ENCODE measurements around the gene STXBP6.

The STXBP6 gene

DNA sequence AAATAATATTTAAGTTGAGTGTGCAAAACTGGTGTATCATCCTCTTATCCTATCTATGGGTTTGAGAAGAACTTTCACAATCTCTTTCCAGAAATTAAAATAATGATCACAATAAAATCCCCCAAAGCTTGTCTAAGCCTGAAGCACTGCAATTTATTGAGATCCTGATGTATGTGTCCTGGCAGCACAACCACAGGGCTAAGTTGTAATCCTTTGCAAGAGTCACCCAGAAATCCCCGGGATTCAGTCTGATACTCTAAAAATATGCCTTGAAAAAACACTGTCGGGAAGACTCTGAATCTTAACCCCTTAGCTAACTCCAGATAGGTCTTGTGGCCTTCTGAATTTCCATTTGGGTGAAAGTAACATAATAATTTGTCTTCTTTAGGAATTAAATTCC lies 40.3 kb upstream of the STXBP6 start:
- TF ChIP-seq, protein P1, sequence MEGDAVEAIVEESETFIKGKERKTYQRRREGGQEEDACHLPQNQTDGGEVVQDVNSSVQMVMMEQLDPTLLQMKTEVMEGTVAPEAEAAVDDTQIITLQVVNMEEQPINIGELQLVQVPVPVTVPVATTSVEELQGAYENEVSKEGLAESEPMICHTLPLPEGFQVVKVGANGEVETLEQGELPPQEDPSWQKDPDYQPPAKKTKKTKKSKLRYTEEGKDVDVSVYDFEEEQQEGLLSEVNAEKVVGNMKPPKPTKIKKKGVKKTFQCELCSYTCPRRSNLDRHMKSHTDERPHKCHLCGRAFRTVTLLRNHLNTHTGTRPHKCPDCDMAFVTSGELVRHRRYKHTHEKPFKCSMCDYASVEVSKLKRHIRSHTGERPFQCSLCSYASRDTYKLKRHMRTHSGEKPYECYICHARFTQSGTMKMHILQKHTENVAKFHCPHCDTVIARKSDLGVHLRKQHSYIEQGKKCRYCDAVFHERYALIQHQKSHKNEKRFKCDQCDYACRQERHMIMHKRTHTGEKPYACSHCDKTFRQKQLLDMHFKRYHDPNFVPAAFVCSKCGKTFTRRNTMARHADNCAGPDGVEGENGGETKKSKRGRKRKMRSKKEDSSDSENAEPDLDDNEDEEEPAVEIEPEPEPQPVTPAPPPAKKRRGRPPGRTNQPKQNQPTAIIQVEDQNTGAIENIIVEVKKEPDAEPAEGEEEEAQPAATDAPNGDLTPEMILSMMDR (IDR thresholded peaks at IDR 0.05; ENCODE audit: control insufficient read depth, insufficient read depth, low read depth, low read length, missing control alignments): no peak
- DNase-seq (ENCODE audit: low read depth): no peak
- no peak overlapping the region for H3K4me3 ChIP-seq (ENCODE audit: control insufficient read depth, low read depth, low read length)

DNA sequence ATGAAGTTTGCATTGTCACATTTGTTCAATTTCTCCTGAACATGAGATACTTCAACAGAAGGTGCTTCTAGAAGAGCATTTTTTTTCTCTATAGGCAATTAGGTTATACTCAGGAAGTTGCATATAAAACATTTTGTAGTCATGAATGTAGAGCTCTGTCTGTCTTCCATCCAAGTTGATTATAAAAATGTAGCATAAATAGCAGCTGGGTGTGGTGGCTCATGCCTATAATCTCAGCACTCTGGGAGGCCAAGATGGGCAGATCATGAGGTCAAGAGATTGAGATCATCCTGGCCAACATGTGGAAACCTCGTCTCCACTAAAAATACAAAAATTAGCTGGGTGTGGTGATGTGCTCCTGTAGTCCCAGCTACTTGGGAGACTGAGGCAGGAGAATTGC lies 39.5 kb upstream of the STXBP6 start:
- DNase-seq (ENCODE audit: low read depth): no peak
- TF ChIP-seq, protein P1 (IDR thresholded peaks at IDR 0.05; ENCODE audit: control insufficient read depth, insufficient read depth, low read depth, low read length, missing control alignments): no peak
- no peak overlapping the region for H3K4me3 ChIP-seq (ENCODE audit: control insufficient read depth, low read depth, low read length)

DNA sequence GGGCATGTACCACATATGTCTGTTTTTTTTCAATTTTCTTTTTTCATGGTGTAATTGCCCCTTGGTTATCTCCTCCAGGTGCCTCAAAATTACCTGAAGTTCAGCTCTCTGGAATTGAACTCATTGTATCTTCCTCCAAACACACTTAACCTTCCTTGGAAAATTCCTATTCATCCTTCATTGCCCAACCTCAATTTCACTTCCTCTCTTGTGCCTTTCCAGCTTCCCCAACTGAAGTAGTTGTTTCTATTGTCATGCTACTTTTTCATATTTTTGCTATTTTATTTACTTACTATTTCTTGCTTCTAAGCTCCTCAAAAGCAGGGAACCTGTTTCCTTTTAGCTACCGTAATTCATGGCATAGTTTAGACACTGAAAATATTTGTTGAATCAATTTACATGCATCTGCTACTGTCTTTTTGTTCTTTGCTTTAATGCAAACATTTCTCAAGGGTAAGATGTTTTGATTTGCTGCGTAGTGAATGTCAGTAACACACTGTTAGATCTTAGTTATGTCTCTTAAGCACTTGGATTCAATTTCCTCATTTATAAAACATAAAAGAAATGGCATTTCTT lies 37.0 kb upstream of the STXBP6 start:
- no peak for DNase-seq (ENCODE audit: low read depth)
- no peak overlapping the region for H3K4me3 ChIP-seq (ENCODE audit: control insufficient read depth, low read depth, low read length)
- TF ChIP-seq, protein P1 (IDR thresholded peaks at IDR 0.05; ENCODE audit: control insufficient read depth, insufficient read depth, low read depth, low read length, missing control alignments): no peak

DNA sequence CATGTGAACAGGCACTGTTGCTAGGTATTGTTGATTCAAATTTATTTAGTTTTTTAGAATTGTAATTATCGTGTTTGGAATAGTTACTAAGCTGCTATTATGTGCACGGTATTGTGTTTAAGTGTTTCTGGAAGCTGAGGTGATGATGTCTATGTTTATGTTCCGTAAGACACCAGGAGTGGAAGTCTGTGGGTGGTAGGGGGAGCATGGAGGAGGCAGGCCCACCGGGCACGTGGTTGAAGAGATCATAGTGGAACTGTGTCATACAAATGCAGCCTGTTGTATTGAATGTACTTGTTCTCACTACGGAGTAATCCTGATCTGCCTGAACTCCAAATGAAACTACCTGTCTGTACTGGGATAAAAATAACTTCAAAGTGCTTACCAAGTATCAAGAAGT lies 36.1 kb upstream of the STXBP6 start:
- no peak overlapping the region for H3K4me3 ChIP-seq (ENCODE audit: control insufficient read depth, low read depth, low read length)
- TF ChIP-seq, protein P1 (IDR thresholded peaks at IDR 0.05; ENCODE audit: control insufficient read depth, insufficient read depth, low read depth, low read length, missing control alignments): no peak
- DNase-seq (ENCODE audit: low read depth): no peak

DNA sequence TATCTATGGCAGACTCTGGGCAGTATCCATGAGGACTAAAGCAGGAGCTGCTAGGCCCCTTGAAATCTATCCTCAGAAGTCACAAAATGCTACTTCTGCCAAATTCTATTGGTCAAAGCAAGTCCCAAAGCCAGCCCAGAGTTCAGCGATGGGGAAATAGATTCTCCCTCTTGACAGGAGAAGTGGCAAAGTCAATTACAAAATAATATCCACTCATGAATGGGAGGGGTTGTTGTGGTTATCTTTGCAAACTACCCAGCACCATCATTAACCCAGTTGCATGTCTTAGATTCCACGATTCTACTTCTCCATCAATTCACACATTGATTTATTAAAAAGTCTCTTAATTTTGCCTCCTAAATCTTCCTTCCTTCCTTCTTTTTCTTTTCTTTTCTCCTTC lies 30.7 kb upstream of the STXBP6 start:
- no peak overlapping the region for H3K4me3 ChIP-seq (ENCODE audit: control insufficient read depth, low read depth, low read length)
- TF ChIP-seq, protein P1 (IDR thresholded peaks at IDR 0.05; ENCODE audit: control insufficient read depth, insufficient read depth, low read depth, low read length, missing control alignments): no peak
- DNase-seq (ENCODE audit: low read depth): no peak

DNA sequence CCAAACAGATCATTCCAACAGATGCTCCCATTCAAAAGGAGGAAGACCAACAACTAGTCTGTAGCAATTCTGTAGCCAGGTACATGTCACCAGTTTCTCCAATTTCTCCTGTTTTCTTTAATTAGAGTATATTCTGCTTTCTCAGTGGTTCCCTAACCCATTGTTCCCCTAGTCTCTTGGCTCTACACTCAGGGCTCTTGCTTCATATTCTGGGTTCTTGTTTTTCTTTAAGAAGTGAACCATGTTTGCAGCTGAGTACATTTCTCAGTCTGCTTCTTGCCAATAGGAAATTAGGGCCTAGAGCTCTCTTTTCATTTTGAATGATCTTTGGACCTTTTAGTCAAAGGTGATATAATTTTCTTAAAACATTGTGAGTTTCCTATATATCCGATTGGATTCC lies 29.4 kb upstream of the STXBP6 start:
- H3K4me3 ChIP-seq (ENCODE audit: control insufficient read depth, low read depth, low read length): no peak overlapping the region
- TF ChIP-seq, protein P1 (IDR thresholded peaks at IDR 0.05; ENCODE audit: control insufficient read depth, insufficient read depth, low read depth, low read length, missing control alignments): no peak
- no peak for DNase-seq (ENCODE audit: low read depth)
